ENCODE results near the gene EXOSC5. TPM values are rescaled to one million over a fixed set of nuclear protein-coding genes. Genes with fewer than 3 reads are reported as not detected.

Gene EXOSC5
- total RNA-seq, 2 experiments from 2014 or later, result 40.0 to 55.8 TPM

- POLR2A ChIA-PET, result no interaction called here
Observed at GRCh38 chr19:41433171-41433570, 36.0 kb upstream of the EXOSC5 start.

GRCh38 chr19:41431426-41432386 lies 34.5 kb upstream of the EXOSC5 start:
- BruUV-seq (replicated peaks), result TSS peak; percentile 61
- Histone ChIP-seq H3K4me1 (ENCODE audit: insufficient read depth, low read length, poor library complexity, severe bottlenecking) (no peaks in the 10 kb centered on the region), H4K20me1 (ENCODE audit: insufficient read depth, low read length) (no peaks in the 10 kb centered on the region), H3K9me2 (ENCODE audit: insufficient read depth, low read length) (no peaks in the 10 kb centered on the region), H3K79me2 (ENCODE audit: insufficient read depth, low read depth, low read length) (no peaks in the 10 kb centered on the region), H3K36me3 (ENCODE audit: insufficient read depth, low read length) (peaks cover 41% of the 10 kb centered on the region), H3K4me3 (ENCODE audit: low read depth, low read length, poor library complexity, severe bottlenecking) (no peak overlapping the region), H3K9me3 (ENCODE audit: low read length) (no peaks in the 10 kb centered on the region), H3K27ac (ENCODE audit: low read depth, low read length, poor library complexity, severe bottlenecking) (no peak overlapping the region), H3K4me2 (ENCODE audit: low read length) (no peak overlapping the region), H2AFZ (ENCODE audit: low read length) (no peak overlapping the region)
- intact Hi-C loops (cut with micrococcal nuclease; ENCODE audit: unreplicated experiment), result no loop called here
- ChIA-PET POLR2A (no interaction called here), CTCF (ENCODE audit: unreplicated experiment) (no interaction called here)
- no peak for DNase-seq (ENCODE audit: low spot score)
- no peak for TF ChIP-seq EZH2phosphoT487 (IDR thresholded peaks at IDR 0.05; ENCODE audit: borderline replicate concordance, low read depth, low read length)
- peak; percentile 60 for TF ChIP-seq CTCF (conservative IDR thresholded peaks at IDR 0.05; ENCODE audit: low read length)

More at GRCh38 chr19:41433171-41433570, 36.0 kb upstream of the EXOSC5 start:
- Histone ChIP-seq H3K4me1 (ENCODE audit: insufficient read depth, low read length, poor library complexity, severe bottlenecking) (no peaks in the 10 kb centered on the region), H3K27ac (ENCODE audit: low read depth, low read length, poor library complexity, severe bottlenecking) (no peak overlapping the region), H3K36me3 (ENCODE audit: insufficient read depth, low read length) (peaks cover 49% of the 10 kb centered on the region), H3K79me2 (ENCODE audit: insufficient read depth, low read depth, low read length) (peaks cover 5% of the 10 kb centered on the region; the same call in 1 of the 2 replicates), H4K20me1 (ENCODE audit: insufficient read depth, low read length) (no peaks in the 10 kb centered on the region), H3K4me2 (ENCODE audit: low read length) (no peak overlapping the region), H2AFZ (ENCODE audit: low read length) (no peak overlapping the region), H3K9me3 (ENCODE audit: low read length) (no peaks in the 10 kb centered on the region), H3K4me3 (ENCODE audit: low read depth, low read length, poor library complexity, severe bottlenecking) (no peak overlapping the region), H3K9me2 (ENCODE audit: insufficient read depth, low read length) (no peaks in the 10 kb centered on the region)
- TF ChIP-seq EZH2phosphoT487 (IDR thresholded peaks at IDR 0.05; ENCODE audit: borderline replicate concordance, low read depth, low read length) (no peak), CTCF (conservative IDR thresholded peaks at IDR 0.05; ENCODE audit: low read length) (no peak)
- no peak for DNase-seq (ENCODE audit: low spot score)
- no TSS peak for BruUV-seq (replicated peaks)
- intact Hi-C loops (cut with micrococcal nuclease; ENCODE audit: unreplicated experiment), result no loop called here
- CTCF ChIA-PET (ENCODE audit: unreplicated experiment), result interaction anchor here (0.5 to 0.6 kb wide), 2 partner anchors 174 to 410 kb away, joined by 3 read pairs; no protein-coding TSS in a partner anchor

GRCh38 chr19:41430922-41431321 lies 33.8 kb upstream of the EXOSC5 start:
- no peak overlapping the region for H3K27ac ChIP-seq (ENCODE audit: low read depth, low read length, poor library complexity, severe bottlenecking)
- H3K4me3 ChIP-seq (ENCODE audit: low read depth, low read length, poor library complexity, severe bottlenecking), result no peak overlapping the region
- intact Hi-C loops (cut with micrococcal nuclease; ENCODE audit: unreplicated experiment), result no loop called here
- TF ChIP-seq EZH2phosphoT487 (IDR thresholded peaks at IDR 0.05; ENCODE audit: borderline replicate concordance, low read depth, low read length) (no peak), CTCF (conservative IDR thresholded peaks at IDR 0.05; ENCODE audit: low read length) (no peak)
- H2AFZ ChIP-seq (ENCODE audit: low read length), result no peak overlapping the region
- H3K79me2 ChIP-seq (ENCODE audit: insufficient read depth, low read depth, low read length), result no peaks in the 10 kb centered on the region
- H3K4me1 ChIP-seq (ENCODE audit: insufficient read depth, low read length, poor library complexity, severe bottlenecking), result no peaks in the 10 kb centered on the region
- H4K20me1 ChIP-seq (ENCODE audit: insufficient read depth, low read length), result no peaks in the 10 kb centered on the region
- H3K9me3 ChIP-seq (ENCODE audit: low read length), result no peaks in the 10 kb centered on the region
- BruUV-seq (replicated peaks), result no TSS peak
- ChIA-PET POLR2A (no interaction called here), CTCF (ENCODE audit: unreplicated experiment) (no interaction called here)
- H3K9me2 ChIP-seq (ENCODE audit: insufficient read depth, low read length), result no peaks in the 10 kb centered on the region
- no peak for DNase-seq (ENCODE audit: low spot score)
- no peak overlapping the region for H3K4me2 ChIP-seq (ENCODE audit: low read length)
- peaks cover 35% of the 10 kb centered on the region for H3K36me3 ChIP-seq (ENCODE audit: insufficient read depth, low read length)
